LNCAP (cell line): ENCODE measurements around the gene MAGEB6B.

Experiments
- CTCF ChIP-seq: fragments of 450-650 bp; IDR thresholded peaks from 2 replicates; pipeline ENCODE4 v1.5.1; 2017; ENCODE audit warnings: mild to moderate bottlenecking

MAGEB6B gene

GRCh38 chrX:26160301-26160700 lies at the start of gene MAGEB6B:
Gene MAGEB6B, plus strand, starts transcription at chrX:26160601. Its CDS starts 0 bp downstream, at chrX:26160601.
- TF ChIP-seq CTCF = no peak

GRCh38 chrX:26138274-26138673 lies 22.1 kb upstream of the MAGEB6B start, which contains the start of gene MAGEB18:
Gene MAGEB18, plus strand, starts transcription at chrX:26138343. Its CDS starts 643 bp downstream, at chrX:26138986.
- TF ChIP-seq CTCF = no peak

GRCh38 chrX:26146024-26146423 lies 14.4 kb upstream of the MAGEB6B start:
- TF ChIP-seq CTCF = no peak

- no peak for TF ChIP-seq CTCF
These were observed 31.8 kb downstream of the MAGEB6B start, which contains the start of gene MAGEB6 for GRCh38 chrX:26192204-26192603. Gene MAGEB6, plus strand, starts transcription at chrX:26192440. Its CDS starts 1,407 bp downstream, at chrX:26193847.

GRCh38 chrX:26203561-26203960 lies 43.2 kb downstream of the MAGEB6B start:
- no peak for TF ChIP-seq CTCF

- TF ChIP-seq CTCF = no peak
These were observed 47.6 kb downstream of the MAGEB6B start for GRCh38 chrX:26208012-26208411.
